SKM-1 (cell line): ENCODE data around the gene SF1.
A peak's percentile ranks its signal among the peaks of the same experiment; 100 is the strongest.

Experiments used
- DNase-seq: peaks from one replicate; lab custom pipeline; 2025; ENCODE audit not compliant: unreplicated experiment; lab: John Stamatoyannopoulos, UW

The SF1 gene

GRCh38 chr11:64750361-64751054, 27.8 kb downstream of the SF1 start:
- DNase-seq, result no peak

- DNase-seq, result no peak
Observed at GRCh38 chr11:64747961-64748665, 30.2 kb downstream of the SF1 start.

- DNase-seq, result no peak
Observed at GRCh38 chr11:64746486-64746885, 31.9 kb downstream of the SF1 start.

GRCh38 chr11:64745521-64746328, 32.6 kb downstream of the SF1 start:
- no peak for DNase-seq

- peak; percentile 48 for DNase-seq
Observed at GRCh38 chr11:64745189-64745520, 33.2 kb downstream of the SF1 start.

GRCh38 chr11:64744544-64745188, 33.7 kb downstream of the SF1 start:
- no peak for DNase-seq

- DNase-seq, result peak; percentile 69
Observed at GRCh38 chr11:64743591-64744543, 34.5 kb downstream of the SF1 start, which contains the start of gene RASGRP2. TSS of gene RASGRP2 (minus strand) at chr11:64744142. CDS start at chr11:64742866, 1,276 bp downstream.

GRCh38 chr11:64742889-64743590, 35.3 kb downstream of the SF1 start:
- peak; percentile 69 for DNase-seq

- DNase-seq, result no peak
Observed at GRCh38 chr11:64742087-64742888, 36.1 kb downstream of the SF1 start.

GRCh38 chr11:64741375-64742086, 36.8 kb downstream of the SF1 start:
- DNase-seq, result no peak

- no peak for DNase-seq
Observed at GRCh38 chr11:64739871-64740270, 38.5 kb downstream of the SF1 start.

GRCh38 chr11:64736654-64737053, 41.7 kb downstream of the SF1 start:
- DNase-seq, result no peak

- DNase-seq, result no peak
Observed at GRCh38 chr11:64735725-64736259, 42.5 kb downstream of the SF1 start.

- DNase-seq, result no peak
Observed at GRCh38 chr11:64734811-64735724, 43.3 kb downstream of the SF1 start.

GRCh38 chr11:64731601-64732000, 46.7 kb downstream of the SF1 start:
- DNase-seq, result no peak

GRCh38 chr11:64729851-64730382, 48.4 kb downstream of the SF1 start:
- no peak for DNase-seq
